WTC11 (cell line): ENCODE results near the gene MCF2L. TPM values are rescaled to one million over a fixed set of nuclear protein-coding genes. Genes with fewer than 3 reads are reported as not detected.

Source experiments
- ATAC-seq: fragments of 200-7000 bp; cut with Tn5 transposase; 2 replicates; pipeline ENCODE4 v1.10.0; 2021; ENCODE audit warnings: mild to moderate bottlenecking, moderate library complexity
- CTCF ChIA-PET: fragments of 300-600 bp; sonication (Branson Sonifier 250); formaldehyde crosslinking; loops from one replicate; lab custom pipeline; 2021; ENCODE audit warnings: antibody characterized with exemption; lab: Charles Lee
- POLR2A ChIA-PET: fragments of 350-600 bp; sonication (Branson Sonifier 250); formaldehyde crosslinking; loops from one replicate; lab custom pipeline; 2021; ENCODE audit warnings: antibody characterized with exemption; lab: Charles Lee
- DNase-seq: peaks from one replicate; pipeline ENCODE4 v3.0.0; 2021; ENCODE audit warnings: low spot score
- H3K27ac Mint-ChIP-seq: 2 replicates; pipeline ENCODE4 v1.8.0; 2021; ENCODE audit warnings: mixed read lengths
- H3K27me3 Mint-ChIP-seq: 2 replicates; pipeline ENCODE4 v1.8.0; 2021; ENCODE audit warnings: low read depth, mild to moderate bottlenecking, moderate library complexity, mixed read lengths
- H3K36me3 Mint-ChIP-seq: 2 replicates; pipeline ENCODE4 v1.8.0; 2021; ENCODE audit warnings: mixed read lengths
- H3K4me1 Mint-ChIP-seq: 2 replicates; pipeline ENCODE4 v1.8.0; 2022; ENCODE audit warnings: mixed read lengths
- H3K4me3 Mint-ChIP-seq: 2 replicates; pipeline ENCODE4 v1.8.0; 2021; ENCODE audit warnings: mild to moderate bottlenecking, moderate library complexity, mixed read lengths
- H3K9me3 Mint-ChIP-seq: 2 replicates; pipeline ENCODE4 v1.8.0; 2021; ENCODE audit warnings: mixed read lengths
- ELF4 ChIP-seq: sonication (generic); formaldehyde crosslinking; IDR thresholded peaks from 2 replicates; pipeline ENCODE4 v1.8.1; 2022; ENCODE audit warnings: low read depth, mild to moderate bottlenecking, moderate library complexity, missing genetic modification reagents
- EMX1 ChIP-seq: fragments of 250-450 bp; sonication (Bioruptor Pico); IDR thresholded peaks from 2 replicates; pipeline ENCODE4 v1.8.0; 2021; ENCODE audit warnings: mild to moderate bottlenecking
- GTF2I ChIP-seq: fragments of 250-450 bp; sonication (Bioruptor Pico); conservative IDR thresholded peaks from 2 replicates; pipeline ENCODE4 v1.4.0; 2021; ENCODE audit warnings: mild to moderate bottlenecking
- HMGA2 ChIP-seq: fragments of 250-450 bp; sonication (Bioruptor Pico); IDR thresholded peaks from 2 replicates; pipeline ENCODE4 v1.4.0; 2021; ENCODE audit warnings: mild to moderate bottlenecking, moderate library complexity
- JUN ChIP-seq: sonication (generic); formaldehyde crosslinking; IDR thresholded peaks from 2 replicates; pipeline ENCODE4 v1.8.0; 2023; ENCODE audit warnings: mild to moderate bottlenecking, missing genetic modification reagents
- MYBL2 ChIP-seq: sonication (generic); formaldehyde crosslinking; IDR thresholded peaks from 2 replicates; pipeline ENCODE4 v1.8.1; 2023; ENCODE audit warnings: mild to moderate bottlenecking, moderate library complexity, missing genetic modification reagents
- NFE2L1 ChIP-seq: sonication (generic); formaldehyde crosslinking; IDR thresholded peaks from 2 replicates; pipeline ENCODE4 v1.8.1; 2023; ENCODE audit warnings: missing genetic modification reagents
- NR2C2 ChIP-seq: sonication (generic); formaldehyde crosslinking; IDR thresholded peaks from 2 replicates; pipeline ENCODE4 v1.8.0; 2022; ENCODE audit warnings: mild to moderate bottlenecking, missing genetic modification reagents
- RORB ChIP-seq: fragments of 250-450 bp; sonication (Bioruptor Pico); IDR thresholded peaks from 2 replicates; pipeline ENCODE4 v1.9.0; 2021; ENCODE audit warnings: mild to moderate bottlenecking
- TEAD4 ChIP-seq: sonication (generic); formaldehyde crosslinking; IDR thresholded peaks from 2 replicates; pipeline ENCODE4 v1.8.0; 2022; ENCODE audit warnings: mild to moderate bottlenecking, missing genetic modification reagents
- TP53 ChIP-seq: sonication (generic); formaldehyde crosslinking; IDR thresholded peaks from 2 replicates; pipeline ENCODE4 v1.8.1; 2023; ENCODE audit warnings: mild to moderate bottlenecking, missing genetic modification reagents
- ZBTB21 ChIP-seq: sonication (generic); formaldehyde crosslinking; IDR thresholded peaks from 2 replicates; pipeline ENCODE4 v1.8.1; 2023; ENCODE audit warnings: mild to moderate bottlenecking, missing genetic modification reagents, borderline replicate concordance
- ZNF138 ChIP-seq: sonication (generic); formaldehyde crosslinking; conservative IDR thresholded peaks from 2 replicates; pipeline ENCODE4 v1.8.1; 2022; ENCODE audit warnings: mild to moderate bottlenecking, moderate library complexity, missing genetic modification reagents
- ZNF317 ChIP-seq: sonication (generic); formaldehyde crosslinking; IDR thresholded peaks from 2 replicates; pipeline ENCODE4 v1.8.1; 2023; ENCODE audit warnings: low read depth, mild to moderate bottlenecking, moderate library complexity, missing genetic modification reagents, borderline replicate concordance
- ZNF671 ChIP-seq: fragments of 250-450 bp; sonication (Bioruptor Pico); IDR thresholded peaks from 2 replicates; pipeline ENCODE4 v1.8.0; 2021; ENCODE audit warnings: mild to moderate bottlenecking
- total RNA-seq: library from RNA; stranded (reverse); gene quantifications from 3 replicates; pipeline ENCODE4 v1.2.3, GENCODE V29; 2021
- TF ChIP-seq, protein P1 (sequence below): sonication (generic); formaldehyde crosslinking; IDR thresholded peaks from 2 replicates; pipeline ENCODE4 v1.8.1; 2023; ENCODE audit warnings: mild to moderate bottlenecking, missing genetic modification reagents
- TF ChIP-seq, protein P2 (sequence below): fragments of 250-450 bp; sonication (Bioruptor Pico); IDR thresholded peaks from 2 replicates; pipeline ENCODE4 v1.8.0; 2021; ENCODE audit warnings: mild to moderate bottlenecking
- TF ChIP-seq, protein P3 (sequence below): sonication (generic); formaldehyde crosslinking; IDR thresholded peaks from 2 replicates; pipeline ENCODE4 v1.8.1; 2022; ENCODE audit warnings: mild to moderate bottlenecking, missing genetic modification reagents, moderate library complexity, borderline replicate concordance
- TF ChIP-seq, protein P4 (sequence below): sonication (generic); formaldehyde crosslinking; IDR thresholded peaks from 2 replicates; pipeline ENCODE4 v1.8.0; 2023; ENCODE audit warnings: missing genetic modification reagents, mild to moderate bottlenecking, borderline replicate concordance
- TF ChIP-seq, protein P5 (sequence below): sonication (generic); formaldehyde crosslinking; IDR thresholded peaks from 2 replicates; pipeline ENCODE4 v1.8.0; 2023; ENCODE audit warnings: mild to moderate bottlenecking, missing genetic modification reagents

Gene MCF2L
- total RNA-seq, 1 experiment from 2014 or later, result 34.8 TPM

DNA sequence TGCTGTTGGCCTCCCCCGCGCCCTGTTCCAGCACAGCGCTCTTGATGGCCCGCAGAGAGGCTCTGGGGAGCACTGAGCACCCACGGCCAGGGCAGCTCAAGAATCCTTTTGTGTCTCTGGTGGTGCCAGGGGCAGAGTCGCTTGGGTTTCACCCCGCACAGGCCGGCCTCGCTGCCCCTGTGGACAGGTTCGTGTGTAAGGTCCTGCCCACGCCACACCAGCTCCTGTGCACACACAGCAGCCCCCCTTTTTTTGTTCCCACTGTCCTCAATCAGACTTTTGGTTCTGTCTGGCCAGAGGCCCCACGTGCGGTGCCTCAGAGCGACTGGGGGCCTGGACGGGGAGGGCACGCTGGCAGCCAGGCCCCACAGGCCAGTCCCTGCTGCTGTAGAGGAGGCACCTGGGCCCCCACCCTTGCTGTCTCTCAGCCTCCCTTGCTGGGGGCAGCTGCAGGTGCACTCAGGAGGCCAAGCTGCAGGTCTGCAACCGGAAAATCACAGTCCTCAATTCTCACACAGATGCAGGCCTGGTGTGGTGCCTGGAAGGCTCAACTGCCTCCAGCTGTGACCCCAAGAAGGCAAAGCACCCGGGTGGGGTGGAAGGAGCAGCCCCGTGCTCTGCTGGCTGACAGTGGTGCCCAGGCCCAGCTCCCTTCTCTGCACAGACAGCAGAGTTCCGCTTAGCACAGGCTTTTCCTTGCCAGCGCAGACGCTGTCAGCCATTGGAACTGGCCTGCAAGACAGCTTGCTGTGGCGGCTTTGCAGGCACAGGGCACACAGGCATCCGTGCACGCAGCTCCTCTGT, 124.0 kb downstream of the MCF2L start:
- TF ChIP-seq EMX1 (no peak), HMGA2 (CRISPR knock-in tag) (no peak), ELF4 (CRISPR knock-in tag) (no peak), RORB (no peak), NFE2L1 (no peak), ZBTB21 (CRISPR knock-in tag) (no peak), ZNF317 (no peak), NR2C2 (CRISPR knock-in tag) (no peak), TP53 (CRISPR knock-in tag) (no peak), MYBL2 (CRISPR knock-in tag) (no peak), TEAD4 (CRISPR knock-in tag) (no peak), GTF2I (CRISPR knock-in tag) (no peak), ZNF671 (CRISPR knock-in tag) (no peak), ZNF138 (CRISPR knock-in tag) (no peak), JUN (CRISPR knock-in tag) (no peak)
- TF ChIP-seq, protein P1, sequence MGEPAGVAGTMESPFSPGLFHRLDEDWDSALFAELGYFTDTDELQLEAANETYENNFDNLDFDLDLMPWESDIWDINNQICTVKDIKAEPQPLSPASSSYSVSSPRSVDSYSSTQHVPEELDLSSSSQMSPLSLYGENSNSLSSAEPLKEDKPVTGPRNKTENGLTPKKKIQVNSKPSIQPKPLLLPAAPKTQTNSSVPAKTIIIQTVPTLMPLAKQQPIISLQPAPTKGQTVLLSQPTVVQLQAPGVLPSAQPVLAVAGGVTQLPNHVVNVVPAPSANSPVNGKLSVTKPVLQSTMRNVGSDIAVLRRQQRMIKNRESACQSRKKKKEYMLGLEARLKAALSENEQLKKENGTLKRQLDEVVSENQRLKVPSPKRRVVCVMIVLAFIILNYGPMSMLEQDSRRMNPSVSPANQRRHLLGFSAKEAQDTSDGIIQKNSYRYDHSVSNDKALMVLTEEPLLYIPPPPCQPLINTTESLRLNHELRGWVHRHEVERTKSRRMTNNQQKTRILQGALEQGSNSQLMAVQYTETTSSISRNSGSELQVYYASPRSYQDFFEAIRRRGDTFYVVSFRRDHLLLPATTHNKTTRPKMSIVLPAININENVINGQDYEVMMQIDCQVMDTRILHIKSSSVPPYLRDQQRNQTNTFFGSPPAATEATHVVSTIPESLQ (CRISPR knock-in tag), result no peak
- TF ChIP-seq, protein P2, sequence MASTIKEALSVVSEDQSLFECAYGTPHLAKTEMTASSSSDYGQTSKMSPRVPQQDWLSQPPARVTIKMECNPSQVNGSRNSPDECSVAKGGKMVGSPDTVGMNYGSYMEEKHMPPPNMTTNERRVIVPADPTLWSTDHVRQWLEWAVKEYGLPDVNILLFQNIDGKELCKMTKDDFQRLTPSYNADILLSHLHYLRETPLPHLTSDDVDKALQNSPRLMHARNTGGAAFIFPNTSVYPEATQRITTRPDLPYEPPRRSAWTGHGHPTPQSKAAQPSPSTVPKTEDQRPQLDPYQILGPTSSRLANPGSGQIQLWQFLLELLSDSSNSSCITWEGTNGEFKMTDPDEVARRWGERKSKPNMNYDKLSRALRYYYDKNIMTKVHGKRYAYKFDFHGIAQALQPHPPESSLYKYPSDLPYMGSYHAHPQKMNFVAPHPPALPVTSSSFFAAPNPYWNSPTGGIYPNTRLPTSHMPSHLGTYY (CRISPR knock-in tag), result no peak
- TF ChIP-seq, protein P3, sequence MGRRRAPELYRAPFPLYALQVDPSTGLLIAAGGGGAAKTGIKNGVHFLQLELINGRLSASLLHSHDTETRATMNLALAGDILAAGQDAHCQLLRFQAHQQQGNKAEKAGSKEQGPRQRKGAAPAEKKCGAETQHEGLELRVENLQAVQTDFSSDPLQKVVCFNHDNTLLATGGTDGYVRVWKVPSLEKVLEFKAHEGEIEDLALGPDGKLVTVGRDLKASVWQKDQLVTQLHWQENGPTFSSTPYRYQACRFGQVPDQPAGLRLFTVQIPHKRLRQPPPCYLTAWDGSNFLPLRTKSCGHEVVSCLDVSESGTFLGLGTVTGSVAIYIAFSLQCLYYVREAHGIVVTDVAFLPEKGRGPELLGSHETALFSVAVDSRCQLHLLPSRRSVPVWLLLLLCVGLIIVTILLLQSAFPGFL (CRISPR knock-in tag), result no peak
- TF ChIP-seq, protein P4, sequence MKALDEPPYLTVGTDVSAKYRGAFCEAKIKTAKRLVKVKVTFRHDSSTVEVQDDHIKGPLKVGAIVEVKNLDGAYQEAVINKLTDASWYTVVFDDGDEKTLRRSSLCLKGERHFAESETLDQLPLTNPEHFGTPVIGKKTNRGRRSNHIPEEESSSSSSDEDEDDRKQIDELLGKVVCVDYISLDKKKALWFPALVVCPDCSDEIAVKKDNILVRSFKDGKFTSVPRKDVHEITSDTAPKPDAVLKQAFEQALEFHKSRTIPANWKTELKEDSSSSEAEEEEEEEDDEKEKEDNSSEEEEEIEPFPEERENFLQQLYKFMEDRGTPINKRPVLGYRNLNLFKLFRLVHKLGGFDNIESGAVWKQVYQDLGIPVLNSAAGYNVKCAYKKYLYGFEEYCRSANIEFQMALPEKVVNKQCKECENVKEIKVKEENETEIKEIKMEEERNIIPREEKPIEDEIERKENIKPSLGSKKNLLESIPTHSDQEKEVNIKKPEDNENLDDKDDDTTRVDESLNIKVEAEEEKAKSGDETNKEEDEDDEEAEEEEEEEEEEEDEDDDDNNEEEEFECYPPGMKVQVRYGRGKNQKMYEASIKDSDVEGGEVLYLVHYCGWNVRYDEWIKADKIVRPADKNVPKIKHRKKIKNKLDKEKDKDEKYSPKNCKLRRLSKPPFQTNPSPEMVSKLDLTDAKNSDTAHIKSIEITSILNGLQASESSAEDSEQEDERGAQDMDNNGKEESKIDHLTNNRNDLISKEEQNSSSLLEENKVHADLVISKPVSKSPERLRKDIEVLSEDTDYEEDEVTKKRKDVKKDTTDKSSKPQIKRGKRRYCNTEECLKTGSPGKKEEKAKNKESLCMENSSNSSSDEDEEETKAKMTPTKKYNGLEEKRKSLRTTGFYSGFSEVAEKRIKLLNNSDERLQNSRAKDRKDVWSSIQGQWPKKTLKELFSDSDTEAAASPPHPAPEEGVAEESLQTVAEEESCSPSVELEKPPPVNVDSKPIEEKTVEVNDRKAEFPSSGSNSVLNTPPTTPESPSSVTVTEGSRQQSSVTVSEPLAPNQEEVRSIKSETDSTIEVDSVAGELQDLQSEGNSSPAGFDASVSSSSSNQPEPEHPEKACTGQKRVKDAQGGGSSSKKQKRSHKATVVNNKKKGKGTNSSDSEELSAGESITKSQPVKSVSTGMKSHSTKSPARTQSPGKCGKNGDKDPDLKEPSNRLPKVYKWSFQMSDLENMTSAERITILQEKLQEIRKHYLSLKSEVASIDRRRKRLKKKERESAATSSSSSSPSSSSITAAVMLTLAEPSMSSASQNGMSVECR (CRISPR knock-in tag), result no peak
- TF ChIP-seq, protein P5, sequence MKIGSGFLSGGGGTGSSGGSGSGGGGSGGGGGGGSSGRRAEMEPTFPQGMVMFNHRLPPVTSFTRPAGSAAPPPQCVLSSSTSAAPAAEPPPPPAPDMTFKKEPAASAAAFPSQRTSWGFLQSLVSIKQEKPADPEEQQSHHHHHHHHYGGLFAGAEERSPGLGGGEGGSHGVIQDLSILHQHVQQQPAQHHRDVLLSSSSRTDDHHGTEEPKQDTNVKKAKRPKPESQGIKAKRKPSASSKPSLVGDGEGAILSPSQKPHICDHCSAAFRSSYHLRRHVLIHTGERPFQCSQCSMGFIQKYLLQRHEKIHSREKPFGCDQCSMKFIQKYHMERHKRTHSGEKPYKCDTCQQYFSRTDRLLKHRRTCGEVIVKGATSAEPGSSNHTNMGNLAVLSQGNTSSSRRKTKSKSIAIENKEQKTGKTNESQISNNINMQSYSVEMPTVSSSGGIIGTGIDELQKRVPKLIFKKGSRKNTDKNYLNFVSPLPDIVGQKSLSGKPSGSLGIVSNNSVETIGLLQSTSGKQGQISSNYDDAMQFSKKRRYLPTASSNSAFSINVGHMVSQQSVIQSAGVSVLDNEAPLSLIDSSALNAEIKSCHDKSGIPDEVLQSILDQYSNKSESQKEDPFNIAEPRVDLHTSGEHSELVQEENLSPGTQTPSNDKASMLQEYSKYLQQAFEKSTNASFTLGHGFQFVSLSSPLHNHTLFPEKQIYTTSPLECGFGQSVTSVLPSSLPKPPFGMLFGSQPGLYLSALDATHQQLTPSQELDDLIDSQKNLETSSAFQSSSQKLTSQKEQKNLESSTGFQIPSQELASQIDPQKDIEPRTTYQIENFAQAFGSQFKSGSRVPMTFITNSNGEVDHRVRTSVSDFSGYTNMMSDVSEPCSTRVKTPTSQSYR (CRISPR knock-in tag), result no peak
- no peak for DNase-seq
- ChIA-PET CTCF (interaction anchor here (1.5 to 3.3 kb wide), 2 partner anchors 58 to 63 kb away, joined by 3 to 15 read pairs; no protein-coding TSS in a partner anchor), POLR2A (no interaction called here)
- Mint-ChIP-seq H3K36me3 (no peaks in the 10 kb centered on the region; the same call in 1 of the 2 replicates), H3K4me3 (no peak overlapping the region), H3K27me3 (no peaks in the 10 kb centered on the region), H3K27ac (no peak overlapping the region), H3K4me1 (peaks cover 14% of the 10 kb centered on the region), H3K9me3 (no peaks in the 10 kb centered on the region)
- ATAC-seq, result no peak
